HepG2 (cell line): Measurements from ENCODE around the gene CHPF. TPM values are rescaled to one million over a fixed set of nuclear protein-coding genes. Genes with fewer than 3 reads are reported as not detected.

Source experiments
- FOSL2 ChIP-seq: sonication (generic); formaldehyde crosslinking; IDR thresholded peaks from 2 replicates; pipeline ENCODE4 v1.4.0; 2020; ENCODE audit warnings: missing genetic modification reagents
- GABPA ChIP-seq, 2 experiments: IDR thresholded peaks; 2 replicates each; pipeline ENCODE4 v1.6.1; 2011 to 2016; ENCODE audit warnings: low read depth in 2 of 2, low read length in 1 of 2, missing biosample characterization in 1 of 2, missing genetic modification characterization in 1 of 2
- MIER2 ChIP-seq: IDR thresholded peaks from 2 replicates; pipeline ENCODE4 v1.6.1; 2016; ENCODE audit warnings: missing biosample characterization, missing genetic modification reagents
- NCOA2 ChIP-seq: sonication (generic); formaldehyde crosslinking; IDR thresholded peaks from 2 replicates; pipeline ENCODE4 v1.8.0; 2022; ENCODE audit warnings: inconsistent platforms
- NFE2L2 ChIP-seq: fragments of 150-350 bp; IDR thresholded peaks from 2 replicates; pipeline ENCODE4 v1.6.1; 2014; ENCODE audit warnings: low read length
- NFYC ChIP-seq: IDR thresholded peaks from 2 replicates; pipeline ENCODE4 v1.6.1; 2016; ENCODE audit warnings: missing genetic modification reagents, missing compliant biosample characterization
- RCOR2 ChIP-seq: IDR thresholded peaks from 2 replicates; pipeline ENCODE4 v1.6.1; 2016; ENCODE audit warnings: missing biosample characterization, missing genetic modification reagents
- RNF2 ChIP-seq: fragments of 450-650 bp; conservative IDR thresholded peaks from 2 replicates; pipeline ENCODE4 v1.6.1; 2016; ENCODE audit warnings: low read depth
- SMYD3 ChIP-seq: sonication (generic); formaldehyde crosslinking; IDR thresholded peaks from 2 replicates; pipeline ENCODE4 v1.8.1; 2023; ENCODE audit warnings: mild to moderate bottlenecking, missing genetic modification reagents
- YY1 ChIP-seq: IDR thresholded peaks from 2 replicates; pipeline ENCODE4 v1.6.1; 2011; ENCODE audit warnings: low read length, low read depth, moderate library complexity, mild to moderate bottlenecking; ENCODE audit not compliant: insufficient read depth, insufficient replicate concordance
- ZFAT ChIP-seq: sonication (generic); formaldehyde crosslinking; conservative IDR thresholded peaks from 2 replicates; pipeline ENCODE4 v1.8.1; 2023; ENCODE audit warnings: missing genetic modification reagents, inconsistent platforms
- ZFP1 ChIP-seq: IDR thresholded peaks from 2 replicates; pipeline ENCODE4 v1.6.1; 2016
- ZKSCAN8 ChIP-seq: IDR thresholded peaks from 2 replicates; pipeline ENCODE4 v1.6.1; 2016; ENCODE audit warnings: borderline replicate concordance, missing genetic modification reagents, missing compliant biosample characterization
- ZMYM3 ChIP-seq: sonication (generic); formaldehyde crosslinking; IDR thresholded peaks from 2 replicates; pipeline ENCODE4 v1.5.1; 2020; ENCODE audit warnings: mild to moderate bottlenecking, missing genetic modification reagents
- ZNF451 ChIP-seq: sonication (generic); formaldehyde crosslinking; IDR thresholded peaks from 2 replicates; pipeline ENCODE4 v1.5.0; 2020; ENCODE audit warnings: mild to moderate bottlenecking, missing genetic modification reagents
- ZNF792 ChIP-seq: IDR thresholded peaks from 2 replicates; pipeline ENCODE4 v1.6.1; 2016
- polyA plus RNA-seq, 8 experiments: library from polyadenylated mRNA; depleted of rRNA in 3 of 8; stranded (reverse) in 7 of 8; unstranded in 1 of 8; fragments of >200 nt; fragmentation: Illumina TruSeq in 4 of 8; extraction: Trizol in 4 of 8; gene quantifications; 2 replicates each; pipeline versions ENCODE4 v1.2.1 to v1.2.3, GENCODE V29; 2011 to 2016; ENCODE audit warnings: low read depth in 4 of 8, missing spikeins in 1 of 8, mixed read lengths in 1 of 8; ENCODE audit not compliant: insufficient read depth in 1 of 8
- total RNA-seq, 5 experiments: library from RNA; depleted of rRNA; stranded (reverse); fragments of >200 nt; fragmentation: Illumina TruSeq; extraction: Trizol; gene quantifications; 2 replicates each; pipeline ENCODE4 v1.2.3, GENCODE V29; 2016; ENCODE audit warnings: low read depth in 1 of 5
- TF ChIP-seq, protein P1 (sequence below): sonication (generic); formaldehyde crosslinking; IDR thresholded peaks from 2 replicates; pipeline ENCODE4 v1.5.0; 2020; ENCODE audit warnings: missing genetic modification reagents, mild to moderate bottlenecking, borderline replicate concordance
- TF ChIP-seq, protein P2 (sequence below): sonication (generic); formaldehyde crosslinking; IDR thresholded peaks from 2 replicates; pipeline ENCODE4 v1.5.1; 2020; ENCODE audit warnings: mild to moderate bottlenecking, missing genetic modification reagents, moderate library complexity
- TF ChIP-seq, protein P3 (sequence below): sonication (generic); formaldehyde crosslinking; IDR thresholded peaks from 2 replicates; pipeline ENCODE4 v1.5.1; 2020; ENCODE audit warnings: missing genetic modification reagents, mild to moderate bottlenecking, borderline replicate concordance
- TF ChIP-seq, protein P4 (sequence below): IDR thresholded peaks from 2 replicates; pipeline ENCODE4 v1.6.1; 2016

Gene CHPF
- total and polyA plus RNA-seq, 2 of the 13 experiments (the other 11 are each of a cell fraction or from before 2014, with no cell fraction given) = 79.6 to 111 TPM

DNA sequence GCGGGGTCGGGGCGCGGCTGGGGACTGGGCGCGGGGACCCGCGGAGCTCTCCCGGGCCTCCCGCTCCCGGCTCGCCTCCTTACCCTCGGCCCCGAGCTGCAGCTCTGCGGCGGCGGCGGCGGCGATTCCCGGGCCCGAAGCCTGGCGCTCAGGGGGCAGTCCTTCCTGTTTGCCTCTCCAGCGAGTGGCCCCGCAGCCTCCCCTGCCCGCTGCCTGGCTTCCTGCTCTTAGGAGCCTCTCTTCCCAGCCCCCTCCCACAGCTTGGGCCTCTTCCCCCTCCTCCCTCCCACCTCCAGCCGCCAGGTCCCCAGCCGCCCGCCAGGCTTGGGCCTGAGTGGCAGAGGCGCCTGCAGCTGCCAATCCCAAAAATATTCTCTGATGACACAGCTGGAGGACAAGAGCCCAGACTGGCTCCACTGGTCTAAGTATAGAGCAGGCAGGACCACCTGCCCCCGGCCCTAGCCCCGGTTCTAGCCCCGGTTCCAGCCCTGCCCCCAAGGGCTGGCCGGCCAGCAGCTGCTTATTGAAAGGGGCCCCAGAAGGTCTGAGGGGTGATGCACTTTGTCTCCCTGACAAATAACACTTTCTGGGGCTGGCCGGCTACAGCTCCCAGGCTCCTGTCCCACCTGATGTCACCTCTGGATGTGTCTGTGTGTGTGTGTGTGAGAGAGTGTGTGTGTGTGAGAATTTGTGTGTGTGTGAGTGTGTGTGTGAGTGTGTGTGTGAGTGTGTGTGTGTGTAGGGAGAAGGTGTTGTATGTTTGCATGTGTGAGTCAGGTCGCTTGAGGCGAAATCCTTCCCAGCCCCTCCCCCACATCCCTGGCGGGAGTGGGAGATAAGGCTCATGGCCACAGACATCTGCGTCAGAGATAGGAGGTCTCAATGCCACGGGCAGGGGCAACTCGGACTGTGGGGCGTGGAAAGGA, 28.0 kb upstream of the CHPF start, which contains the start of gene OBSL1 (continued):
- TF ChIP-seq ZMYM3 = peak; percentile 58; the same call in 1 of the 2 replicates
- no peak for TF ChIP-seq NFYC
- TF ChIP-seq YY1 = peak; percentile 27
- no peak for TF ChIP-seq RNF2
- TF ChIP-seq ZNF451 (CRISPR knock-in tag) = peak; percentile 43; the same call in 1 of the 2 replicates
- TF ChIP-seq ZKSCAN8 (CRISPR knock-in tag) = peak; percentile 45; the same call in 1 of the 2 replicates
- 0 out of 2 replicates have a peak, but pooled peaks have one; percentile 42 for TF ChIP-seq NCOA2
- TF ChIP-seq, protein P1, sequence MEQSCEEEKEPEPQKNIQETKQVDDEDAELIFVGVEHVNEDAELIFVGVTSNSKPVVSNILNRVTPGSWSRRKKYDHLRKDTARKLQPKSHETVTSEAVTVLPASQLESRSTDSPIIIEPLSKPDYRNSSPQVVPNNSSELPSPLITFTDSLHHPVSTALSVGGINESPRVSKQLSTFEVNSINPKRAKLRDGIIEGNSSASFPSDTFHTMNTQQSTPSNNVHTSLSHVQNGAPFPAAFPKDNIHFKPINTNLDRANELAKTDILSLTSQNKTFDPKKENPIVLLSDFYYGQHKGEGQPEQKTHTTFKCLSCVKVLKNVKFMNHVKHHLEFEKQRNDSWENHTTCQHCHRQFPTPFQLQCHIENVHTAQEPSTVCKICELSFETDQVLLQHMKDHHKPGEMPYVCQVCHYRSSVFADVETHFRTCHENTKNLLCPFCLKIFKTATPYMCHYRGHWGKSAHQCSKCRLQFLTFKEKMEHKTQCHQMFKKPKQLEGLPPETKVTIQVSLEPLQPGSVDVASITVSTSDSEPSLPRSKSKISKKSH (CRISPR knock-in tag) = 0 out of 2 replicates have a peak, but pooled peaks have one; percentile 78
- TF ChIP-seq MIER2 (CRISPR knock-in tag) = no peak; the same call in 1 of the 2 replicates
- TF ChIP-seq, protein P2, sequence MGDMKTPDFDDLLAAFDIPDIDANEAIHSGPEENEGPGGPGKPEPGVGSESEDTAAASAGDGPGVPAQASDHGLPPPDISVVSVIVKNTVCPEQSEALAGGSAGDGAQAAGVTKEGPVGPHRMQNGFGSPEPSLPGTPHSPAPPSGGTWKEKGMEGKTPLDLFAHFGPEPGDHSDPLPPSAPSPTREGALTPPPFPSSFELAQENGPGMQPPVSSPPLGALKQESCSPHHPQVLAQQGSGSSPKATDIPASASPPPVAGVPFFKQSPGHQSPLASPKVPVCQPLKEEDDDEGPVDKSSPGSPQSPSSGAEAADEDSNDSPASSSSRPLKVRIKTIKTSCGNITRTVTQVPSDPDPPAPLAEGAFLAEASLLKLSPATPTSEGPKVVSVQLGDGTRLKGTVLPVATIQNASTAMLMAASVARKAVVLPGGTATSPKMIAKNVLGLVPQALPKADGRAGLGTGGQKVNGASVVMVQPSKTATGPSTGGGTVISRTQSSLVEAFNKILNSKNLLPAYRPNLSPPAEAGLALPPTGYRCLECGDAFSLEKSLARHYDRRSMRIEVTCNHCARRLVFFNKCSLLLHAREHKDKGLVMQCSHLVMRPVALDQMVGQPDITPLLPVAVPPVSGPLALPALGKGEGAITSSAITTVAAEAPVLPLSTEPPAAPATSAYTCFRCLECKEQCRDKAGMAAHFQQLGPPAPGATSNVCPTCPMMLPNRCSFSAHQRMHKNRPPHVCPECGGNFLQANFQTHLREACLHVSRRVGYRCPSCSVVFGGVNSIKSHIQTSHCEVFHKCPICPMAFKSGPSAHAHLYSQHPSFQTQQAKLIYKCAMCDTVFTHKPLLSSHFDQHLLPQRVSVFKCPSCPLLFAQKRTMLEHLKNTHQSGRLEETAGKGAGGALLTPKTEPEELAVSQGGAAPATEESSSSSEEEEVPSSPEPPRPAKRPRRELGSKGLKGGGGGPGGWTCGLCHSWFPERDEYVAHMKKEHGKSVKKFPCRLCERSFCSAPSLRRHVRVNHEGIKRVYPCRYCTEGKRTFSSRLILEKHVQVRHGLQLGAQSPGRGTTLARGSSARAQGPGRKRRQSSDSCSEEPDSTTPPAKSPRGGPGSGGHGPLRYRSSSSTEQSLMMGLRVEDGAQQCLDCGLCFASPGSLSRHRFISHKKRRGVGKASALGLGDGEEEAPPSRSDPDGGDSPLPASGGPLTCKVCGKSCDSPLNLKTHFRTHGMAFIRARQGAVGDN = peak; percentile 81
- TF ChIP-seq SMYD3 = peak; percentile 75
- TF ChIP-seq FOSL2 = peak; percentile 78
- 0 out of 2 replicates have a peak, but pooled peaks have one; percentile 33 for TF ChIP-seq ZNF792 (CRISPR knock-in tag)
- TF ChIP-seq, protein P3, sequence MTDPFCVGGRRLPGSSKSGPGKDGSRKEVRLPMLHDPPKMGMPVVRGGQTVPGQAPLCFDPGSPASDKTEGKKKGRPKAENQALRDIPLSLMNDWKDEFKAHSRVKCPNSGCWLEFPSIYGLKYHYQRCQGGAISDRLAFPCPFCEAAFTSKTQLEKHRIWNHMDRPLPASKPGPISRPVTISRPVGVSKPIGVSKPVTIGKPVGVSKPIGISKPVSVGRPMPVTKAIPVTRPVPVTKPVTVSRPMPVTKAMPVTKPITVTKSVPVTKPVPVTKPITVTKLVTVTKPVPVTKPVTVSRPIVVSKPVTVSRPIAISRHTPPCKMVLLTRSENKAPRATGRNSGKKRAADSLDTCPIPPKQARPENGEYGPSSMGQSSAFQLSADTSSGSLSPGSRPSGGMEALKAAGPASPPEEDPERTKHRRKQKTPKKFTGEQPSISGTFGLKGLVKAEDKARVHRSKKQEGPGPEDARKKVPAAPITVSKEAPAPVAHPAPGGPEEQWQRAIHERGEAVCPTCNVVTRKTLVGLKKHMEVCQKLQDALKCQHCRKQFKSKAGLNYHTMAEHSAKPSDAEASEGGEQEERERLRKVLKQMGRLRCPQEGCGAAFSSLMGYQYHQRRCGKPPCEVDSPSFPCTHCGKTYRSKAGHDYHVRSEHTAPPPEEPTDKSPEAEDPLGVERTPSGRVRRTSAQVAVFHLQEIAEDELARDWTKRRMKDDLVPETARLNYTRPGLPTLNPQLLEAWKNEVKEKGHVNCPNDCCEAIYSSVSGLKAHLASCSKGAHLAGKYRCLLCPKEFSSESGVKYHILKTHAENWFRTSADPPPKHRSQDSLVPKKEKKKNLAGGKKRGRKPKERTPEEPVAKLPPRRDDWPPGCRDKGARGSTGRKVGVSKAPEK (CRISPR knock-in tag) = no peak
- no peak for TF ChIP-seq RCOR2
- no peak for TF ChIP-seq NFE2L2
- TF ChIP-seq ZFAT (CRISPR knock-in tag) = no peak
- no peak for TF ChIP-seq ZFP1 (CRISPR knock-in tag)
- no peak for TF ChIP-seq GABPA (IDR thresholded peaks at IDR 0.05; ENCODE audit: low read depth, low read length)
- peak; percentile 75 for TF ChIP-seq GABPA (CRISPR knock-in tag; IDR thresholded peaks at IDR 0.05; ENCODE audit: low read depth)
- TF ChIP-seq, protein P4, sequence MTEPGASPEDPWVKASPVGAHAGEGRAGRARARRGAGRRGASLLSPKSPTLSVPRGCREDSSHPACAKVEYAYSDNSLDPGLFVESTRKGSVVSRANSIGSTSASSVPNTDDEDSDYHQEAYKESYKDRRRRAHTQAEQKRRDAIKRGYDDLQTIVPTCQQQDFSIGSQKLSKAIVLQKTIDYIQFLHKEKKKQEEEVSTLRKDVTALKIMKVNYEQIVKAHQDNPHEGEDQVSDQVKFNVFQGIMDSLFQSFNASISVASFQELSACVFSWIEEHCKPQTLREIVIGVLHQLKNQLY (CRISPR knock-in tag) = no peak
